Measurements from ENCODE around the gene HOXD3. TPM values are rescaled to one million over a fixed set of nuclear protein-coding genes. Genes with fewer than 3 reads are reported as not detected.

HOXD3 gene
- total RNA-seq, 1 experiment from 2014 or later, result 1.5 TPM

GRCh38 chr2:176175709-176176607 is 18.9 kb downstream of the HOXD3 start:
- H3K9me3 ChIP-seq, result no peaks in the 10 kb centered on the region
- no peaks in the 10 kb centered on the region for H3K36me3 ChIP-seq
- H3K27me3 ChIP-seq, result no peaks in the 10 kb centered on the region
- no peak overlapping the region for H3K4me3 ChIP-seq
- DNase-seq, result no peak

- peak overlapping the region; percentile 43 for H3K4me3 ChIP-seq
- H3K9me3 ChIP-seq, result no peaks in the 10 kb centered on the region
- no peak for DNase-seq
- H3K36me3 ChIP-seq, result no peaks in the 10 kb centered on the region
- H3K27me3 ChIP-seq, result no peaks in the 10 kb centered on the region
Measured at GRCh38 chr2:176177580-176178037, 20.5 kb downstream of the HOXD3 start.

- Histone ChIP-seq H3K27me3 (no peaks in the 10 kb centered on the region), H3K9me3 (no peaks in the 10 kb centered on the region), H3K4me3 (peak overlapping the region; percentile 43), H3K36me3 (no peaks in the 10 kb centered on the region)
- peak; percentile 23 for DNase-seq
Measured at GRCh38 chr2:176178038-176178756, 21.1 kb downstream of the HOXD3 start.

GRCh38 chr2:176178757-176179295 is 21.7 kb downstream of the HOXD3 start:
- Histone ChIP-seq H3K36me3 (no peaks in the 10 kb centered on the region), H3K4me3 (peak overlapping the region; percentile 43), H3K9me3 (no peaks in the 10 kb centered on the region), H3K27me3 (no peaks in the 10 kb centered on the region)
- DNase-seq, result no peak

GRCh38 chr2:176181551-176181950 is 24.4 kb downstream of the HOXD3 start:
- H3K9me3 ChIP-seq, result no peaks in the 10 kb centered on the region
- no peak for DNase-seq
- H3K27me3 ChIP-seq, result no peaks in the 10 kb centered on the region
- no peaks in the 10 kb centered on the region for H3K36me3 ChIP-seq
- H3K4me3 ChIP-seq, result no peak overlapping the region

GRCh38 chr2:176182671-176183070 is 25.6 kb downstream of the HOXD3 start:
- H3K4me3 ChIP-seq, result no peak overlapping the region
- no peaks in the 10 kb centered on the region for H3K27me3 ChIP-seq
- no peaks in the 10 kb centered on the region for H3K9me3 ChIP-seq
- H3K36me3 ChIP-seq, result no peaks in the 10 kb centered on the region
- no peak for DNase-seq

- Histone ChIP-seq H3K36me3 (no peaks in the 10 kb centered on the region), H3K9me3 (no peaks in the 10 kb centered on the region), H3K27me3 (peaks cover 4% of the 10 kb centered on the region; the same call in 1 of the 2 replicates), H3K4me3 (no peak overlapping the region)
- DNase-seq, result no peak
Measured at GRCh38 chr2:176184749-176185148, 27.6 kb downstream of the HOXD3 start.

GRCh38 chr2:176186024-176186423 is 28.9 kb downstream of the HOXD3 start:
- H3K36me3 ChIP-seq, result no peaks in the 10 kb centered on the region
- peaks cover 4% of the 10 kb centered on the region; the same call in 1 of the 2 replicates for H3K27me3 ChIP-seq
- H3K4me3 ChIP-seq, result no peak overlapping the region
- no peak for DNase-seq
- H3K9me3 ChIP-seq, result no peaks in the 10 kb centered on the region

- peak overlapping the region; percentile 76 for H3K4me3 ChIP-seq
- H3K27me3 ChIP-seq, result peaks cover 7% of the 10 kb centered on the region
- H3K9me3 ChIP-seq, result no peaks in the 10 kb centered on the region
- H3K36me3 ChIP-seq, result no peaks in the 10 kb centered on the region
- peak; percentile 22 for DNase-seq
Measured at GRCh38 chr2:176187200-176187898, 30.2 kb downstream of the HOXD3 start.

GRCh38 chr2:176187899-176188773 is 31.0 kb downstream of the HOXD3 start, which contains the start of gene HOXD1:
TSS of gene HOXD1 (plus strand) at chr2:176188668. CDS start at chr2:176188802, 134 bp downstream.
- peak within 1 kb of the TSS; percentile 76 for H3K4me3 ChIP-seq
- no peaks in the 10 kb centered on the region for H3K9me3 ChIP-seq
- peaks cover 7% of the 10 kb centered on the region for H3K27me3 ChIP-seq
- no peaks in the 10 kb centered on the region for H3K36me3 ChIP-seq
- peak; percentile 65 for DNase-seq

GRCh38 chr2:176188774-176189680 is 31.9 kb downstream of the HOXD3 start:
- H3K4me3 ChIP-seq, result peak overlapping the region; percentile 76
- H3K36me3 ChIP-seq, result no peaks in the 10 kb centered on the region
- no peak for DNase-seq
- H3K9me3 ChIP-seq, result no peaks in the 10 kb centered on the region
- peaks cover 7% of the 10 kb centered on the region for H3K27me3 ChIP-seq

GRCh38 chr2:176189681-176190641 is 32.9 kb downstream of the HOXD3 start:
- H3K36me3 ChIP-seq, result no peaks in the 10 kb centered on the region
- H3K27me3 ChIP-seq, result peaks cover 7% of the 10 kb centered on the region
- no peak overlapping the region for H3K4me3 ChIP-seq
- no peaks in the 10 kb centered on the region for H3K9me3 ChIP-seq
- no peak for DNase-seq

GRCh38 chr2:176192351-176192750 is 35.2 kb downstream of the HOXD3 start:
- H3K9me3 ChIP-seq, result no peaks in the 10 kb centered on the region
- peaks cover 7% of the 10 kb centered on the region for H3K27me3 ChIP-seq
- no peak for DNase-seq
- no peaks in the 10 kb centered on the region for H3K36me3 ChIP-seq
- no peak overlapping the region for H3K4me3 ChIP-seq

- no peaks in the 10 kb centered on the region for H3K9me3 ChIP-seq
- no peaks in the 10 kb centered on the region for H3K36me3 ChIP-seq
- no peak for DNase-seq
- peaks cover 7% of the 10 kb centered on the region for H3K27me3 ChIP-seq
- no peak overlapping the region for H3K4me3 ChIP-seq
Measured at GRCh38 chr2:176193048-176193447, 35.9 kb downstream of the HOXD3 start.

Measured in MG63 (cell line).